ENCODE results near the gene KAT2B. TPM values are rescaled to one million over a fixed set of nuclear protein-coding genes. Genes with fewer than 3 reads are reported as not detected.

KAT2B gene
- total RNA-seq, 2 donors from 2014 or later = 2.2 to 4.1 TPM

- no peaks in the 10 kb centered on the region for H3K27me3 Mint-ChIP-seq (ENCODE audit: insufficient read depth)
- H3K9me3 Mint-ChIP-seq = no peaks in the 10 kb centered on the region
- H3K27ac ChIP-seq (ENCODE audit: low read depth, low read length) = no peak overlapping the region
- H3K27me3 ChIP-seq (ENCODE audit: control insufficient read depth, insufficient read depth, low read length, poor library complexity, severe bottlenecking) = no peaks in the 10 kb centered on the region
- H3K36me3 ChIP-seq (ENCODE audit: control insufficient read depth, insufficient read depth, low read length) = no peaks in the 10 kb centered on the region
- no peak overlapping the region for H3K4me3 Mint-ChIP-seq
- H3K4me1 Mint-ChIP-seq = no peaks in the 10 kb centered on the region
- no peaks in the 10 kb centered on the region for H3K9me3 ChIP-seq (ENCODE audit: control insufficient read depth, low read length)
- H3K9ac ChIP-seq (ENCODE audit: extremely low read depth, low read length, poor library complexity, severe bottlenecking) = no peak overlapping the region
- no peaks in the 10 kb centered on the region for H3K36me3 Mint-ChIP-seq (ENCODE audit: low read depth)
- H3K4me1 ChIP-seq (ENCODE audit: control insufficient read depth, insufficient read depth, low read length) = no peaks in the 10 kb centered on the region
- WGBS, 2 experiments (ENCODE audit: insufficient coverage in 1 of 2, insufficient read length in 1 of 2) = 75% methylated on average over 2 of the region's 3 CpGs; no CpG with 5 or more reads in 1 of the 2 experiments
- TF ChIP-seq CTCF (conservative IDR thresholded peaks at IDR 0.05) = no peak
- no peak overlapping the region for H3K27ac Mint-ChIP-seq
- no peak for DNase-seq
- H3K4me3 ChIP-seq (ENCODE audit: low read length) = no peak overlapping the region
These were observed 24.1 kb downstream of the KAT2B start for GRCh38 chr3:20064387-20064786.

- Histone ChIP-seq H3K27me3 (ENCODE audit: control insufficient read depth, insufficient read depth, low read length, poor library complexity, severe bottlenecking) (no peaks in the 10 kb centered on the region), H3K9ac (ENCODE audit: extremely low read depth, low read length, poor library complexity, severe bottlenecking) (no peak overlapping the region), H3K4me1 (ENCODE audit: control insufficient read depth, insufficient read depth, low read length) (no peaks in the 10 kb centered on the region), H3K4me3 (ENCODE audit: low read length) (no peak overlapping the region), H3K27ac (ENCODE audit: low read depth, low read length) (no peak overlapping the region), H3K36me3 (ENCODE audit: control insufficient read depth, insufficient read depth, low read length) (no peaks in the 10 kb centered on the region), H3K9me3 (ENCODE audit: control insufficient read depth, low read length) (no peaks in the 10 kb centered on the region)
- no peak for TF ChIP-seq CTCF (conservative IDR thresholded peaks at IDR 0.05)
- Mint-ChIP-seq H3K4me1 (no peaks in the 10 kb centered on the region), H3K27me3 (ENCODE audit: insufficient read depth) (peaks cover 3% of the 10 kb centered on the region), H3K4me3 (no peak overlapping the region), H3K27ac (no peak overlapping the region), H3K9me3 (no peaks in the 10 kb centered on the region), H3K36me3 (ENCODE audit: low read depth) (no peaks in the 10 kb centered on the region)
- DNase-seq = no peak
- 91 to 97% methylated on average over 3 to 5 of the region's 5 CpGs for WGBS, 2 experiments (ENCODE audit: insufficient coverage in 1 of 2, insufficient read length in 1 of 2)
These were observed 24.7 kb downstream of the KAT2B start for GRCh38 chr3:20064796-20065564.

- H3K9me3 Mint-ChIP-seq = no peaks in the 10 kb centered on the region
- H3K4me1 ChIP-seq (ENCODE audit: control insufficient read depth, insufficient read depth, low read length) = no peaks in the 10 kb centered on the region
- no peak overlapping the region for H3K9ac ChIP-seq (ENCODE audit: extremely low read depth, low read length, poor library complexity, severe bottlenecking)
- no peaks in the 10 kb centered on the region for H3K9me3 ChIP-seq (ENCODE audit: control insufficient read depth, low read length)
- H3K27me3 ChIP-seq (ENCODE audit: control insufficient read depth, insufficient read depth, low read length, poor library complexity, severe bottlenecking) = no peaks in the 10 kb centered on the region
- no peaks in the 10 kb centered on the region for H3K36me3 Mint-ChIP-seq (ENCODE audit: low read depth)
- 60 to 93% methylated on average over 1 of the region's 1 CpG for WGBS, 2 experiments (ENCODE audit: insufficient coverage in 1 of 2, insufficient read length in 1 of 2)
- no peak overlapping the region for H3K27ac ChIP-seq (ENCODE audit: low read depth, low read length)
- DNase-seq = no peak
- H3K4me1 Mint-ChIP-seq = no peaks in the 10 kb centered on the region
- no peak for TF ChIP-seq CTCF (conservative IDR thresholded peaks at IDR 0.05)
- H3K27me3 Mint-ChIP-seq (ENCODE audit: insufficient read depth) = peaks cover 3% of the 10 kb centered on the region
- H3K4me3 Mint-ChIP-seq = no peak overlapping the region
- no peak overlapping the region for H3K27ac Mint-ChIP-seq
- no peak overlapping the region for H3K4me3 ChIP-seq (ENCODE audit: low read length)
- no peaks in the 10 kb centered on the region for H3K36me3 ChIP-seq (ENCODE audit: control insufficient read depth, insufficient read depth, low read length)
These were observed 25.8 kb downstream of the KAT2B start for GRCh38 chr3:20066079-20066478.
